OCI-LY7 (cell line): ENCODE results near the gene MAST2. TPM values are rescaled to one million over a fixed set of nuclear protein-coding genes. Genes with fewer than 3 reads are reported as not detected.

Experiments
- BruUV-seq: library from RNA; stranded (reverse); fragments of 400-500 nt; replicated peaks from 2 replicates; lab custom pipeline; 2021; lab: Mats Ljungman, UMichigan
- CTCF ChIA-PET: fragments of 300-600 bp; sonication (Branson Sonifier 250); formaldehyde crosslinking; loops from one replicate; lab custom pipeline; 2022; ENCODE audit warnings: antibody characterized with exemption; ENCODE audit not compliant: unreplicated experiment; lab: Charles Lee
- POLR2A ChIA-PET: fragments of 300-600 bp; sonication (Branson Sonifier 250); formaldehyde crosslinking; loops from one replicate; lab custom pipeline; 2022; ENCODE audit warnings: antibody characterized with exemption; lab: Charles Lee
- DNase-seq: peaks from one replicate; pipeline ENCODE4 v3.0.0-alpha.2; 2015; ENCODE audit warnings: low spot score
- H2AFZ ChIP-seq: fragments of 200-600 bp; sonication (generic), shearing (Covaris generic); 2 replicates; pipeline ENCODE4 v1.6.1; 2014; ENCODE audit warnings: mild to moderate bottlenecking, antibody characterized with exemption, low read length, moderate library complexity
- H3K27ac ChIP-seq: fragments of 200-600 bp; sonication (generic); 2 replicates; pipeline ENCODE4 v1.5.1; 2014; ENCODE audit warnings: mixed run types, low read depth, mild to moderate bottlenecking, moderate library complexity, low read length, inconsistent platforms; ENCODE audit not compliant: poor library complexity, severe bottlenecking
- H3K36me3 ChIP-seq: fragments of 200-600 bp; sonication (generic); 2 replicates; pipeline ENCODE4 v1.6.1; 2014; ENCODE audit warnings: mild to moderate bottlenecking, antibody characterized with exemption, low read length, moderate library complexity, mixed read lengths; ENCODE audit not compliant: insufficient read depth
- H3K4me1 ChIP-seq: fragments of 200-600 bp; sonication (generic); 2 replicates; pipeline ENCODE4 v1.5.1; 2014; ENCODE audit warnings: mild to moderate bottlenecking, low read length; ENCODE audit not compliant: insufficient read depth, poor library complexity, severe bottlenecking
- H3K4me2 ChIP-seq: fragments of 200-600 bp; sonication (generic); 2 replicates; pipeline ENCODE4 v1.6.1; 2014; ENCODE audit warnings: mild to moderate bottlenecking, low read length
- H3K4me3 ChIP-seq: fragments of 200-600 bp; sonication (generic); 2 replicates; pipeline ENCODE4 v1.5.1; 2014; ENCODE audit warnings: mild to moderate bottlenecking, low read depth, low read length; ENCODE audit not compliant: poor library complexity, severe bottlenecking
- H3K79me2 ChIP-seq: fragments of 200-600 bp; sonication (generic); 2 replicates; pipeline ENCODE4 v1.6.1; 2016; ENCODE audit warnings: low read depth, mild to moderate bottlenecking, low read length, moderate library complexity, mixed read lengths; ENCODE audit not compliant: insufficient read depth
- H3K9me2 ChIP-seq: fragments of 200-600 bp; sonication (generic); 2 replicates; pipeline ENCODE4 v1.6.1; 2016; ENCODE audit warnings: mild to moderate bottlenecking, low read length, mixed read lengths; ENCODE audit not compliant: insufficient read depth
- H3K9me3 ChIP-seq: fragments of 200-600 bp; sonication (generic); 2 replicates; pipeline ENCODE4 v1.6.1; 2014; ENCODE audit warnings: mild to moderate bottlenecking, mixed run types, low read length, mixed read lengths
- H4K20me1 ChIP-seq: fragments of 200-600 bp; sonication (generic); 2 replicates; pipeline ENCODE4 v1.6.1; 2014; ENCODE audit warnings: mild to moderate bottlenecking, antibody characterized with exemption, low read length, moderate library complexity, mixed read lengths; ENCODE audit not compliant: insufficient read depth
- EZH2phosphoT487 ChIP-seq: fragments of 200-600 bp; sonication (generic); IDR thresholded peaks from 2 replicates; pipeline ENCODE4 v1.6.1; 2018; ENCODE audit warnings: low read depth, borderline replicate concordance, mild to moderate bottlenecking, mixed run types, antibody characterized with exemption, low read length, moderate library complexity, mixed read lengths
- intact Hi-C: fragments of 100-400 bp; cut with micrococcal nuclease; formaldehyde crosslinking; loops from one replicate; pipeline ENCODE4 v1.10.0; 2022; ENCODE audit not compliant: unreplicated experiment
- total RNA-seq, 2 experiments: library from RNA; depleted of rRNA in 1 of 2; stranded (reverse); fragments of >200 nt in 1 of 2; shearing (Covaris generic) in 1 of 2; gene quantifications; 2 replicates each; pipeline ENCODE4 v1.2.3, GENCODE V29; 2014 to 2022
- TF ChIP-seq, protein P1 (sequence below): fragments of 200-600 bp; sonication (generic); conservative IDR thresholded peaks from 2 replicates; pipeline ENCODE4 v1.5.1; 2014; ENCODE audit warnings: mild to moderate bottlenecking, antibody characterized with exemption, low read length, moderate library complexity, mixed read lengths

MAST2 gene
- total RNA-seq, 2 experiments from 2014 or later = 32.1 to 67.2 TPM

DNA sequence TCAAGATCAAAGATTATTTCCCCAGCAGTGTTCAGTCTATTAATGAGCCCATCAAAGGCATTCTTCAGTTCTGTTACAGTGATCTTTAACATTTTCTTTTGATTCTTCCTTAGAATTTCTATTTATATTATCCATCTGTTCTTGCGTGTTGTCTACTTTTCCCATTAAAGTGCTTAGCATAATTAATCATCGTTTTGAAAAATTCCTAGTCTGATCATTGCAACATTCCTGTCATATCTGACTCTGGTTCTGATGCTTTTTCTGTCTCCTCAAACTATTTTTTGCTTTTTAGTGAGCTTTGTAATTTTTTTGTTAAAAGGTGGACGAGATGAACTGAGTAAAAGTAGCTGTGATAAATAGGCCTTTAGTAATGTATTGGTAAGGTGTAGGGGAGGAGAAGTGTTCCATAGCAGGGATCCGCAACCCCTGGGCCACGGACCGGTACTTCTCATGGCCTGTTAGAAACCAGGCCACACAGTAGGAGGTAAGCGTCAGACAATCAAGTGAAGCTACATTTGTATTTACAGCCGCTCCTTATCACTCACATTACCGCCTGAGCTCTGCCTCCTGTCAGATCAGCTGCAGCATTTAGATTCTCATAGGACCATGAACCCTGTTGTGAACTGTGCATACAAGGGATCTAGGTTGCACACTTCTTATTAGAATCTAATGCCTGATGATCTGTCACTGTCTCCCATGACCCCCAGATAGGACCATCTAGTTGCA lies 165.7 kb downstream of the MAST2 start:
- DNase-seq = no peak
- CTCF ChIA-PET = interaction anchor here (1.0 kb wide), 1 partner anchor 10 kb away, joined by 3 read pairs; no protein-coding TSS in a partner anchor
- Histone ChIP-seq H4K20me1 (no peaks in the 10 kb centered on the region), H3K27ac (no peak overlapping the region), H3K79me2 (no peaks in the 10 kb centered on the region), H3K4me2 (no peak overlapping the region), H2AFZ (no peak overlapping the region), H3K36me3 (peaks cover 62% of the 10 kb centered on the region), H3K9me2 (no peaks in the 10 kb centered on the region), H3K4me1 (no peaks in the 10 kb centered on the region), H3K9me3 (0 out of 2 replicates have a peak, but pooled peaks cover 3% of the 10 kb centered on the region), H3K4me3 (no peak overlapping the region)
- no peak for TF ChIP-seq EZH2phosphoT487
- TF ChIP-seq, protein P1, sequence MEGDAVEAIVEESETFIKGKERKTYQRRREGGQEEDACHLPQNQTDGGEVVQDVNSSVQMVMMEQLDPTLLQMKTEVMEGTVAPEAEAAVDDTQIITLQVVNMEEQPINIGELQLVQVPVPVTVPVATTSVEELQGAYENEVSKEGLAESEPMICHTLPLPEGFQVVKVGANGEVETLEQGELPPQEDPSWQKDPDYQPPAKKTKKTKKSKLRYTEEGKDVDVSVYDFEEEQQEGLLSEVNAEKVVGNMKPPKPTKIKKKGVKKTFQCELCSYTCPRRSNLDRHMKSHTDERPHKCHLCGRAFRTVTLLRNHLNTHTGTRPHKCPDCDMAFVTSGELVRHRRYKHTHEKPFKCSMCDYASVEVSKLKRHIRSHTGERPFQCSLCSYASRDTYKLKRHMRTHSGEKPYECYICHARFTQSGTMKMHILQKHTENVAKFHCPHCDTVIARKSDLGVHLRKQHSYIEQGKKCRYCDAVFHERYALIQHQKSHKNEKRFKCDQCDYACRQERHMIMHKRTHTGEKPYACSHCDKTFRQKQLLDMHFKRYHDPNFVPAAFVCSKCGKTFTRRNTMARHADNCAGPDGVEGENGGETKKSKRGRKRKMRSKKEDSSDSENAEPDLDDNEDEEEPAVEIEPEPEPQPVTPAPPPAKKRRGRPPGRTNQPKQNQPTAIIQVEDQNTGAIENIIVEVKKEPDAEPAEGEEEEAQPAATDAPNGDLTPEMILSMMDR = no peak
- POLR2A ChIA-PET = interaction anchor here (2.4 kb wide), 1 partner anchor 28 kb away, joined by 6 read pairs; no protein-coding TSS in a partner anchor
- intact Hi-C loops = no loop called here
- no TSS peak for BruUV-seq

DNA sequence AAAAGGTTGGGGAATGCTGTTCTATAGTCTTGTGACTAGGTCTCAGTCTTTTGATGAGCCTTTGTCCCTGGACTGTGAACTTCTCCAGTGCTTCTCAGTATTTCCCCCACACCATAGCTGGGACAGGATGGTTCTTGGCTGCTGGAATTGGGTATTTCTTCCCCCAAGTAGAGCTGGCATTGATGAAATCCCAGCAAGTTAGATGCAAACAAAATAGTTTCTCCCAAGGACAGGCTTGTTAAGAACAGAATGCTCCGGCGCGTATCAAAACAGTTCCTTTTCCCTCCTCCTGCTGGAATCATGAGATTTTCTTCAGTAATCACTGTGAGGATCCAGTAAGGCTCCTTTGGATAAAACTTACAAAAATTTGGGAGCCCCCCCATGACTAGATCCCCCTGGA lies 166.5 kb downstream of the MAST2 start:
- Histone ChIP-seq H3K4me3 (no peak overlapping the region), H4K20me1 (no peaks in the 10 kb centered on the region), H3K36me3 (peaks cover 62% of the 10 kb centered on the region), H3K79me2 (no peaks in the 10 kb centered on the region), H2AFZ (no peak overlapping the region), H3K27ac (no peak overlapping the region), H3K4me1 (no peaks in the 10 kb centered on the region), H3K9me2 (no peaks in the 10 kb centered on the region), H3K9me3 (0 out of 2 replicates have a peak, but pooled peaks cover 3% of the 10 kb centered on the region), H3K4me2 (no peak overlapping the region)
- TF ChIP-seq EZH2phosphoT487 = no peak
- TF ChIP-seq, protein P1 = no peak
- no peak for DNase-seq
- CTCF ChIA-PET = interaction anchor here (1.0 kb wide), 1 partner anchor 10 kb away, joined by 3 read pairs; no protein-coding TSS in a partner anchor
- intact Hi-C loops = no loop called here
- POLR2A ChIA-PET = interaction anchor here (2.4 kb wide), 1 partner anchor 28 kb away, joined by 6 read pairs; no protein-coding TSS in a partner anchor
- BruUV-seq = no TSS peak

DNA sequence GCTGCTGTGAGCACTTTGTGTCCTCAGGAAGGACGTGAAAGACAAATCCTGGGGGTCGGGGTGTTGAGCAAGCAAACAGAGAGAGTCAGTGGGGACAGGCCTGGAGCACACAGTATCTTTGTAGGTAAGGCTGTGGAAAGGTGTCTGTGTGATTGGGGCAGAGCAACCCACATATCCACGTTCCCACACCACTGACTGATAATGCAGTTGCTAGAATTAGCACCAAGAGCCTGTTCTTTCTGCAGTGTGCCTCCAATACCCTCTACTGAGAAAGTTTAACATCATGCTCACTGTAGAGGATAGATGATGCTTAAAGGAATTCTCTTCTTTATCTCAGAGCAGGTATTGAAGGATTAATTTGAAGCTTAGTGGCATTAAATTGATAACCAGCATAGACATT lies 167.9 kb downstream of the MAST2 start:
- H3K4me2 ChIP-seq = no peak overlapping the region
- BruUV-seq = no TSS peak

More for the DNA sequence above, 167.9 kb downstream of the MAST2 start:
- Histone ChIP-seq H3K4me3 (no peak overlapping the region), H3K79me2 (no peaks in the 10 kb centered on the region), H4K20me1 (no peaks in the 10 kb centered on the region), H3K27ac (no peak overlapping the region), H3K9me2 (no peaks in the 10 kb centered on the region), H2AFZ (no peak overlapping the region), H3K36me3 (peaks cover 56% of the 10 kb centered on the region), H3K9me3 (0 out of 2 replicates have a peak, but pooled peaks cover 3% of the 10 kb centered on the region), H3K4me1 (no peaks in the 10 kb centered on the region)
- ChIA-PET CTCF (no interaction called here), POLR2A (interaction anchor here (2.4 kb wide), 1 partner anchor 30 kb away, joined by 6 read pairs; no protein-coding TSS in a partner anchor)
- TF ChIP-seq EZH2phosphoT487 = no peak
- TF ChIP-seq, protein P1 = no peak
- intact Hi-C loops = no loop called here
- DNase-seq = no peak
